ENCODE measurements around the gene GNRHR.
"Not testable (repeated sequence)": the region's sequence is repeated elsewhere in the genome, so short reads cannot be mapped to it uniquely, and the experiment has no call there.

GNRHR gene

DNA sequence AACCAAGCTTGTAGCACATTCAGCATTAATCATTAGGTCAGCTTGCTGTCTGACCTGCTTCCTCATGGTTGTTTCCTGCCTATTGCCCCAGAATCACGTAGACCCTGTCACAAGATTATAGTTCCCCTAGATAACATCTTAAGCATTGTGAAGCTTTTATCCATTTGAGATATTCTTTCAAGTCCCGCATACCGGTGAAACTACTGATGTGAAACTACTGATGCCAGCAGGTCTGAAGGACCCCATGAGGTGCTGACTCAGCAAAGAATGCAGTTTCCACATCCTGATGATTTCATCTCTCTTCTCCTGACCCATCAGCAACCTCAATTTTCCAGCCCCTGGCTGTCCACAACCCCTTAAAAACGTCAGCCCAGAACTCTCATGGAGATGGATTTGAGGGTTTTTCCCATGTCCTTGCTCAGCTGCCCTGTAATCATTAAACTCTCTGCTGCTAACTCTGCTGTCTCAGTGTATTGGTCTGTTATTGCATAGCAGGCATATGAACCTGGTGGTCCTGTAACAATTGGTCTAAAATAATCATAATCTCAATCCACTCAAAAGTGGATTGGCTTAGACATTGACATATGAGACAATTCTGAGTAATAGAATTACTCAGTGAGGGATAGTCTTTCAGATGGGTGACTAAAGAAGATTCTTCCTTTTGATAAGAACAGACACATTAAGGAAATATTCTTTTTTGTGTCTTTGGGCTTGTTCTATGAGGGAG lies 26.9 kb downstream of the GNRHR start:
- DNase-seq (ENCODE audit: low spot score) = no peak

DNA sequence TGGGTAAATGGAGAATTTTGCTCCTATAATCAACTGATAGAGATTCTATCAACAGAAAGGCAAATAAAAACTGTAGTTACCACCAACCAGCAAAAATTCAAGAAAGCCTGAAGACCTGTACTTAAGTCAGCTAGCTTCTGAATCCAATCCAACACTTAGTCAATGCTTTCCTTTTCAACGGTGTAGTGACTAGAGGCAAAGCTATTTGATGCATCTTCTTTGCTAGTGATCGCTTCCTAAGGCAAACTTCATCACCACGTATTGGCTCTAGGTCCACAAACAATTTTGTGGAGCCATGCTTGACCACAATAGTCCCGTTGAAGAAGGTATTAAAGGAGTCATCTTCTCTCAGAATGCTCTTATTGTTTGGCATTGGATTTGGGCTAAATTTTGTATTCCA lies 28.2 kb downstream of the GNRHR start:
- DNase-seq (ENCODE audit: low spot score) = no peak

DNA sequence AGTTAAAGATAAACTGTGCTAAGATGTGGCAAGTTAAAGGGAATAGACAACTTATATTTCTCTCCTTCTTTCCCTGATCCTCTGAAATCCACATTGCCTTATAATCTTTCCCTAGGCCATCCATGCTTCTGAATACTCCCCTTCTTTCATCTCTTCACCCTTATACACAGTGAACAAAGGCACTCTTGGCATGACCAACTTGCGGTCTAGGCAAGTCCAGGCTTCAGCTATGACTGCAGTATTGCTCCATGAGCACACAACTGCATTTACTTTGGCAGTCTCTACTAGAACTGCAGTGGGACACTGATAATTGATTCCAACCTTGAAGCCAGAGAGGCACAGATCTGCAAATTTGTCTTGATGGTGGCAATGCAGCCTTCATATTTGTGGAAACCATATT lies 29.1 kb downstream of the GNRHR start:
- DNase-seq (ENCODE audit: low spot score) = no peak

DNA sequence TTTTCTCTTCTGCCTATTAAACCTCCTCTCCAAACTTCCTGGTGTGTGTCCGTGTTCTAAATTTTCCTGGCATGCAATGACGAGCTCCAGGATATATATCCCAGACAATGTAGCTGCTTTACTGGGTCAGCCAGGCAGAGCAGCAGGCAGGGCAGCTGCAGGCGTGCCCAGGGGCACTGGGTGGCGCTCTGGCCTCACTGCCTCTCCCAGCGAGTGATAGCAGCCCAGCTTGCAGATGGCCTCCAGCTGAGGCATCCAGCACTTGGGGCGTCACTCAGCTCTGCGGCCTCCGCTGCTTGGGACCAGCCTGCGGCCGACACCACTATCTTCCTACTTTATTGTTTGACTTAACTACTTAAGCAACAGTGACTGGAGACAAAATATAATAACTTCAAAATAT lies 30.2 kb downstream of the GNRHR start:
- DNase-seq (ENCODE audit: low spot score) = no peak

GRCh38 chr4:67723341-67723740 lies 30.8 kb downstream of the GNRHR start:
- DNase-seq (ENCODE audit: low spot score) = no peak

DNA sequence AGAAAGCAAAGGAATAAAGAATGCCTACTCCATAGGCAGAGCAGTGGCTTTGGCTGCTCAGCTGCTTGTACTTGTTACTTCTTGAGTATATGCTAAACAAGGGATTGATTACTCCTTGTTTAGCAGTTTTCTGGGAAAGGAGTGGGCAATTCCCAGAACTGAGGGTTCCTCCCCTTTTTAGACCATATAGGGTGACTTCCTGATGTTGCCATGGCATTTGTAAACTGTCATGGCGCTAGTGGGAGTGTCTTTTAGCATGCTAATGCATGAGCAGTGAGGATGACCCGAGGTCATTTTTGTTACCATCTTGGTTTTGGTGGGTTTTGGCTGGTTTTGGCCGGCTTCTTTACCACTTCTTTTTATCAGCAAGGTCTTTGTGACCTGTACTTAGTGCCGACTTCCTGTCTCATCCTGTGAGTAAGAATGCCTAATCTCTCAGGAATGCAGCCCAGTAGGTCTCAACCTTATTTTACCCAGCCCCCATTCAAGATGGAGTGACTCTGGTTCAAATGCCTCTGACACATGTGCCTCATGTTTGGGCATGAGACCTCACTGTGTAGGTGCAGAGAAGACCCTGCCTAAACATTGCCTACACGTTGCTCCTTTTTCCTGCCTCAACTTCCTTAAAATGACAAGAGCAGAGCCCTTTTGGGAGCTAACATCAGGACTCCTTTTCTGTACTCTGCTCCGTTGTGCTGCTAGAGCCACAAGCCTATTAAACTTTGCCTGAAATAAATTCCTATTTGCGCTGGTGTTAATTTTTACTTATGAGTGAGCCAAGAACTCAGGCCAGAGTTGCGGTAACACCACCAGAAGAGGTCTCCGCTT lies 32.2 kb downstream of the GNRHR start:
- DNase-seq (ENCODE audit: low spot score) = no peak

DNA sequence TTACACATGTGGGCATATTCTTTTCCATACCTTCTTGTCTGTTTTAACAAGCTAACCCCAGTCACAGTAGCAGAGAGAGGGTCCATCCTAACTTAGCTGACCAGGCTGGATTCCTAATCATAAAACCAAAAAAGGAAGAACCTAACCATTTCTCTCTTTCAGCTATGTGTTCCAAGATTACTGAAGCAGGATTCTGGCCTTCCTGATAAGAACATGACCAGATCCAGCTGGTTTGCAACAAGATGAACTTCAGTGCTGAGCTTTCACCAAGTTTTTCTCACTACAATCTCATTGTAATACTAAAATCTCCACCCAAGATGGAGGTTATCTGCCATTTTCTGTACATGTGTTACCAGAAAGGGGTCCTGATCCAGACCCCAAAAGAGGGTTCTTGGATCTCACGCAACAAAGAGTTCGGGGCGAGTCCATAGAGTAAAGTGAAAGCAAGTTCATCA lies 32.8 kb downstream of the GNRHR start:
- no peak for DNase-seq (ENCODE audit: low spot score)

- no peak for DNase-seq (ENCODE audit: low spot score)
Measured at GRCh38 chr4:67719953-67720617, 34.1 kb downstream of the GNRHR start.

- no peak for DNase-seq (ENCODE audit: low spot score)
Measured at GRCh38 chr4:67718848-67719247, 35.3 kb downstream of the GNRHR start.

- no peak for DNase-seq (ENCODE audit: low spot score)
Measured at GRCh38 chr4:67717586-67717985, 36.6 kb downstream of the GNRHR start.

DNA sequence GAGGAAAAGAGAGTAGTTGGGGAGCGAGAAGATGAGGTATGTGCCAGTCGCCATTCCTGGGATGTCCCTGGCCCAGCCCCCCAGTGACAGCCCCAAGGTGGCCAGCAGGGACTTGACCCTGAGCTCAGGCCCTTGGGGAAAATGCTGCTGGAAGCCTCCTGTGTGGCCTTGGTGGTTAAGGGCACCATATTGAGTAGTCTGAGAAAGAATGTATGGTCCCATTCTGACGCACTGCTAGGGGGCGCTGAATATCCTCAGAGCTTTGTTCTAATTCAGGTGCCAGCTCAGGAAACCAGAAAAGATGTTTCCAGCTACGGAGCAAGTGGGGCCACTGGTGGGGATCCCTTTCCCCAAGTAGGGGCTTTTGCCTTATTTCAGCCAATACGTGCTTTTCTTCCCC lies 39.2 kb downstream of the GNRHR start:
- DNase-seq (ENCODE audit: low spot score) = no peak

DNA sequence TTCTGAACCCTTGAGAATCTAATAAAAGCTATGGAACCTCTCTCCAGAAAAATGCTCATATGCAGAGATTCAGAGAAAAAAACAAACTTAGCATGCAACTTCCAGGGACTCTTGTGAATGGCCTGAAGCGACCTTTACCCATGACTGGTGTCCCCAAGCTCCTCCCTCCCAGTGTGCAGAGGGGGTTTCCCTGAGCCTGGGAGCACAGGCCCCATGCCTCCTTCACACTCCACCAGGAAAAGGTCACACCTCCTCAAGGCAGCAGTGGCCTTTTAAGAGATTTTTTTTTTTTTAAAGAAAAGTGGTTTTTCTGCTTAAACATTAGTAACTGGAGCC lies 40.0 kb downstream of the GNRHR start:
- no peak for DNase-seq (ENCODE audit: low spot score)

GRCh38 chr4:67713529-67714247 lies 40.5 kb downstream of the GNRHR start:
- DNase-seq (ENCODE audit: low spot score) = no peak

DNA sequence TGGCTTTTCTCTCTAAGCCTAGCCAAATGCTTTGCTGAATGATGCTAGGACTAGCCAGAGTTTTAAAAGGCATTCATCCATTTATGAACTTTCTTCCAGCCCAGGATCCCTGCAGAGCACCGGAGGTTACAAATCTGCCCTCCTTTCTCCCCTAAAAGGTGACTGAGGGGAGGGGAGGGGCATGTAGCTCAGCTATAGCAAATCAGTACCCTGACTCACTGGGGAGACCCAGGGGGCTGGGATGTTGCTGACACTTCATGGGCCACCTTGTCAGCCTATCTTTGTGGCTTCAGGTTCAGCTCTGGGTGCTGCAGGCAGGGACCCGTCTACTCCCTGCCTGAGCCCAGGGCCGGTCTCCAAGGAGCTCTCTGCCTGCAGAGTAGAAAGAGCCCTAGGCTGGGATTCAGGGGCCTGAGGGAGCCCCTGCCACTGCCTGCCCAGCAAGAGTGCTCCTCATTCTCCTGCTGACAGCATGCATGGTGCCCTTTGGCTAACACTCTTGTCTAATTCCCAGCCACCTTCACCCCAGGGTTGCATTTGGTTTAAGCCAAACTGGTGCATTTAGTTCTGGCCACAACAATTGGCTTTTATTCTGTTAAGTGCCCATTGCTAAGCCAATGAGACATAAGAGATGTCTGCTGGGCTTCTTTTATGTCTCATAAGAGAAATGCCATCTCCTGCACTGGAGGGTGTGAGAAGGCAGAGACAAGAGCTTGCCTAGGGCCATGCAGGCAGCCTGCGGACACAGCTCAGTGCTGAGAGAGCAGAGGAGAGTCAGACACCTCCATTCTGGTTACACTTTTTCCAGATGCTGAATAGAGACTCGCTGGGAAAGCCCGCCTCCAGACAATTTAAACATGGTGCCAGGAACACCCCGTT lies 41.3 kb downstream of the GNRHR start:
- DNase-seq (ENCODE audit: low spot score) = no peak

DNA sequence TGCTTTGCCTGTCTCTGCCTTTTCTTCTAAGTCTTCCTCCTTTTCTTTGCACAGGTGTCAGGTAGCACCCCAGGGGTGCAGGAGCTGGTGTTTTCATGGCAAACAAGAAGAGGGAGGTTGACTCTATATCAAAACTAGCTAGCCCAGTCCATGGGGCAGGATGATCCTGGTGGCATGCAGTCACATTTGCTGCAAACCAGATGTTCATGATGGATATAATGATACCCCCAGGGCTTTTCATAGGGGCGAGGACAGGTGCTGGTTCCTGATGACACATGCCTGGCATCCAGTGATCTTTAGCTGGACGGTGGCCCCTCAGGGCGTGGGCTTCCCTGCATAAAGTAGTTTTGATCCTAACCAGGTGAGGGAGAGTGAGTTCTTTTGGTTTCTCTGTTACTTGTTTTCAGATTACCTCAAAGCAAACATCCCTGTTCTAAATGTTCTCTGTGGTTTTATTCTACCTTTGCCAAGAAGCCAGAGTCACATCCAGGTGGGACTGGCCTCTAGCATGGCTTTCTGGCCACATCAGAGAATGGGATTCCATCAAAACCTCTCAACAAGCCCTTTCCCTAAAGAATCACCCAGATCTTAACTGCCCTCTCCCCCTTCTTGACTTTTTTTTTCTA lies 42.1 kb downstream of the GNRHR start:
- DNase-seq (ENCODE audit: low spot score) = no peak

GRCh38 chr4:67706682-67707081 lies 47.5 kb downstream of the GNRHR start:
- DNase-seq (ENCODE audit: low spot score) = not testable (repeated sequence)

DNA sequence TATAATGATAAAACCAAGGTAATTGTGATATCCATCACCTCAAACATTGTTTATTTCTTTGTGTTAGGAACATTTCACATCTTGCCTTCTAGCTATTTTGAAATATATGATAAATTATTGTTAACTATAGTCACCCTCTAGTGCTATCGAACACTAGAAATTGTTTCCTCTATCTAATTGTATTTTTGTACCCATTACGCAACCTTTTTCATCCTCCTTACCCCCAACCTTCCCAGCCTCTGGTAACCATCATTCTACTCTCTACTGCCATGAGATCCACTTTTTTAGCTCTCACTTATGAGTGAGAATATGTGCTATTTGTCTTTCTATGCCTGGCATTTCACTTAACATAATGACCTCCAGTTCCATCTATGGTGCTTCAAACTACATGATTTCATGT lies 49.3 kb downstream of the GNRHR start:
- DNase-seq (ENCODE audit: low spot score) = no peak

DNA sequence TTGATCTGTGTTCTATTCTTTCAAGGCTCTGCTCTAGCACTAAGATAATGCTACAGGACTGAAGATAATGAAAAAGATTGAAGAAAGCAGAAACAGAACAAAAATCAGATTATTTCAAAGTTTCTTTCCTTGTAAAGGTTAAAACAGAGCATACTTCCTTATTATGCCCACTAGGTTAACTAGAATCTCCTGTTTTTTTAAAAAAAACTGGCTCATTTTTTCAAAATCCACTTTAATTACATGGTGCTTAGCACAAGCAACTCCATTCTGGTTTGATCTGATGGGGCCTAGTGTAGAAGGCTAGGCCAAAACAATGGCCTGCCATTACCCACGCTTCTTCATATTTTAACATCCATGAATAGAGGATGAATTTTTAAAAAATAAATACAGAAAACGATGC lies 52.0 kb downstream of the GNRHR start:
- DNase-seq (ENCODE audit: low spot score) = no peak

GRCh38 chr4:67701517-67701850 lies 52.7 kb downstream of the GNRHR start:
- no peak for DNase-seq (ENCODE audit: low spot score)

GRCh38 chr4:67700738-67701516 lies 53.3 kb downstream of the GNRHR start, which contains the start of gene UBA6:
UBA6 (minus strand) TSS chr4:67701155; CDS start chr4:67701119, 36 bp downstream.
- DNase-seq (ENCODE audit: low spot score) = peak; percentile 96

Data from cerebellar cortex (tissue), 1 donor.